Endothelial cell of umbilical vein (primary cell): ENCODE measurements around the gene C14orf39.

Source experiments
- EZH2 ChIP-seq: IDR thresholded peaks from 2 replicates; pipeline ENCODE4 v1.6.1; 2012; ENCODE audit warnings: borderline replicate concordance, low read depth, mild to moderate bottlenecking, moderate library complexity, low read length, inconsistent platforms; ENCODE audit not compliant: severe bottlenecking
- GATA2 ChIP-seq: IDR thresholded peaks from 2 replicates; pipeline ENCODE4 v1.7.0; 2011; ENCODE audit warnings: low read depth, mild to moderate bottlenecking, moderate library complexity, mixed read lengths, low read length; ENCODE audit not compliant: insufficient read length, insufficient read depth
- JUN ChIP-seq: IDR thresholded peaks from 2 replicates; pipeline ENCODE4 v1.6.1; 2011; ENCODE audit warnings: borderline replicate concordance, low read depth; ENCODE audit not compliant: insufficient read length, insufficient read depth
- MYC ChIP-seq: IDR thresholded peaks from one replicate; pipeline ENCODE4 v1.6.1; 2011; ENCODE audit warnings: mild to moderate bottlenecking, low read depth, low read length
- POLR2A ChIP-seq: IDR thresholded peaks from 2 replicates; pipeline ENCODE4 v1.6.1; 2012; ENCODE audit warnings: low read depth, mild to moderate bottlenecking, control low read depth, low read length
- POLR2AphosphoS5 ChIP-seq: IDR thresholded peaks from 2 replicates; pipeline ENCODE4 v1.6.1; 2012; ENCODE audit warnings: low read depth, mild to moderate bottlenecking, control low read depth, low read length, moderate library complexity; ENCODE audit not compliant: insufficient read depth
- TF ChIP-seq, protein P1 (sequence below), 2 donors: IDR thresholded peaks; 1 replicate in 1 of 2; 2 replicates in 1 of 2; pipeline ENCODE4 v1.5.1; 2011; ENCODE audit warnings: low read length in 2 of 2, mild to moderate bottlenecking in 2 of 2, moderate library complexity in 2 of 2, control low read depth in 1 of 2, inconsistent platforms in 1 of 2, low read depth in 1 of 2; ENCODE audit not compliant: insufficient read depth in 1 of 2; ENCODE audit errors: extremely low read depth in 1 of 2
- TF ChIP-seq, protein P2 (sequence below): IDR thresholded peaks from 2 replicates; pipeline ENCODE4 v1.6.1; 2011; ENCODE audit not compliant: insufficient read depth, insufficient read length

DNA sequence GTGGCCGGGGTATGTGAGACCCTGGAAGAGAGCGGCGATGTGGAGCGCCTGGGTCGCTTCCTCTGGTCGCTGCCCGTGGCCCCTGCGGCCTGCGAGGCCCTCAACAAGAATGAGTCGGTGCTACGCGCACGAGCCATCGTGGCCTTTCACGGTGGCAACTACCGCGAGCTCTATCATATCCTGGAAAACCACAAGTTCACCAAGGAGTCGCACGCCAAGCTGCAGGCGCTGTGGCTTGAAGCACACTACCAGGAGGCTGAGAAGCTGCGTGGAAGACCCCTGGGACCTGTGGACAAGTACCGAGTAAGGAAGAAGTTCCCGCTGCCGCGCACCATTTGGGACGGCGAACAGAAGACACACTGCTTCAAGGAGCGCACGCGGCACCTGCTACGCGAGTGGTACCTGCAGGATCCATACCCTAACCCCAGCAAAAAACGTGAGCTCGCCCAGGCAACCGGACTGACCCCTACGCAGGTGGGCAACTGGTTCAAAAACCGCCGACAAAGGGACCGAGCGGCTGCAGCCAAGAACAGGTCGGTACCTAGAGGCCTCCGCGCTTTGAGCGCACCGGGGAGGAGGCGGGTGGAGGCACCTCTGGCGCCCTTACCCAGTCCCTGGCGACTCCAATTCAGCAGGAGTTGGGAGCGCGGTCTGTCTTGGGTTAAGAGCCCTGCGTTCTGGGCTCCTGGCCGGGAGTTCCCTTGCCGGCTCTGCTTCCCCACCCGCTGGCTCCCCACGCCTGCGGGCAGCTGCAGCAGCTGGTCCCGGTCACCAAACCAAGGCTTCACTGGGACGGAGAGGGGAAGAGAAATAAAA is 23.8 kb upstream of the C14orf39 start:
- TF ChIP-seq, protein P1, sequence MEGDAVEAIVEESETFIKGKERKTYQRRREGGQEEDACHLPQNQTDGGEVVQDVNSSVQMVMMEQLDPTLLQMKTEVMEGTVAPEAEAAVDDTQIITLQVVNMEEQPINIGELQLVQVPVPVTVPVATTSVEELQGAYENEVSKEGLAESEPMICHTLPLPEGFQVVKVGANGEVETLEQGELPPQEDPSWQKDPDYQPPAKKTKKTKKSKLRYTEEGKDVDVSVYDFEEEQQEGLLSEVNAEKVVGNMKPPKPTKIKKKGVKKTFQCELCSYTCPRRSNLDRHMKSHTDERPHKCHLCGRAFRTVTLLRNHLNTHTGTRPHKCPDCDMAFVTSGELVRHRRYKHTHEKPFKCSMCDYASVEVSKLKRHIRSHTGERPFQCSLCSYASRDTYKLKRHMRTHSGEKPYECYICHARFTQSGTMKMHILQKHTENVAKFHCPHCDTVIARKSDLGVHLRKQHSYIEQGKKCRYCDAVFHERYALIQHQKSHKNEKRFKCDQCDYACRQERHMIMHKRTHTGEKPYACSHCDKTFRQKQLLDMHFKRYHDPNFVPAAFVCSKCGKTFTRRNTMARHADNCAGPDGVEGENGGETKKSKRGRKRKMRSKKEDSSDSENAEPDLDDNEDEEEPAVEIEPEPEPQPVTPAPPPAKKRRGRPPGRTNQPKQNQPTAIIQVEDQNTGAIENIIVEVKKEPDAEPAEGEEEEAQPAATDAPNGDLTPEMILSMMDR (IDR thresholded peaks at IDR 0.05; ENCODE audit: extremely low read depth in 1 of 2, insufficient read depth in 1 of 2, low read depth in 1 of 2, low read length in 2 of 2) = no peak
- peak; percentile 78 for TF ChIP-seq EZH2
- TF ChIP-seq POLR2AphosphoS5 = no peak
- no peak for TF ChIP-seq POLR2A
- TF ChIP-seq, protein P2, sequence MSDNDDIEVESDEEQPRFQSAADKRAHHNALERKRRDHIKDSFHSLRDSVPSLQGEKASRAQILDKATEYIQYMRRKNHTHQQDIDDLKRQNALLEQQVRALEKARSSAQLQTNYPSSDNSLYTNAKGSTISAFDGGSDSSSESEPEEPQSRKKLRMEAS = no peak
- no peak for TF ChIP-seq MYC
- TF ChIP-seq JUN = no peak
- TF ChIP-seq GATA2 = no peak
